Osteocyte (in vitro differentiated cells): ENCODE data around the gene NPR1. TPM values are rescaled to one million over a fixed set of nuclear protein-coding genes. Genes with fewer than 3 reads are reported as not detected.
A peak's percentile ranks its signal among the peaks of the same experiment; 100 is the strongest.

Experiments
- DNase-seq: peaks from one replicate; pipeline ENCODE4 v3.0.0; 2021; ENCODE audit warnings: mixed read lengths; ENCODE audit not compliant: unreplicated experiment; ENCODE audit errors: extremely low spot score
- H3K27ac Mint-ChIP-seq: one replicate; pipeline ENCODE4 v1.8.0; 2021; ENCODE audit warnings: mild to moderate bottlenecking, mixed read lengths; ENCODE audit not compliant: unreplicated experiment
- H3K27me3 Mint-ChIP-seq: one replicate; pipeline ENCODE4 v1.8.0; 2021; ENCODE audit warnings: mixed read lengths; ENCODE audit not compliant: unreplicated experiment
- H3K36me3 Mint-ChIP-seq: one replicate; pipeline ENCODE4 v1.8.0; 2021; ENCODE audit warnings: mixed read lengths; ENCODE audit not compliant: unreplicated experiment
- H3K4me1 Mint-ChIP-seq: one replicate; pipeline ENCODE4 v1.8.0; 2021; ENCODE audit warnings: mixed read lengths; ENCODE audit not compliant: unreplicated experiment
- H3K4me3 Mint-ChIP-seq: one replicate; pipeline ENCODE4 v1.8.0; 2021; ENCODE audit warnings: mild to moderate bottlenecking, moderate library complexity, mixed read lengths; ENCODE audit not compliant: unreplicated experiment
- H3K9me3 Mint-ChIP-seq: one replicate; pipeline ENCODE4 v1.8.0; 2021; ENCODE audit warnings: mixed read lengths; ENCODE audit not compliant: unreplicated experiment
- total RNA-seq: library from RNA; stranded (reverse); gene quantifications from 2 replicates; pipeline ENCODE4 v1.2.1, GENCODE V29; 2021
- TF ChIP-seq, protein P1 (sequence below): fragments of 200-600 bp; sonication (generic); IDR thresholded peaks from 2 replicates; pipeline ENCODE4 v1.5.0; 2021; ENCODE audit warnings: antibody characterized with exemption, mild to moderate bottlenecking, moderate library complexity

NPR1 gene
- total RNA-seq, 1 donor from 2014 or later, result 0.16 TPM

GRCh38 chr1:153649137-153649862 is 29.2 kb upstream of the NPR1 start:
- H3K36me3 Mint-ChIP-seq, result peaks cover 23% of the 10 kb centered on the region
- no peaks in the 10 kb centered on the region for H3K27me3 Mint-ChIP-seq
- peaks cover 6% of the 10 kb centered on the region for H3K4me1 Mint-ChIP-seq
- H3K9me3 Mint-ChIP-seq, result no peaks in the 10 kb centered on the region
- TF ChIP-seq, protein P1, sequence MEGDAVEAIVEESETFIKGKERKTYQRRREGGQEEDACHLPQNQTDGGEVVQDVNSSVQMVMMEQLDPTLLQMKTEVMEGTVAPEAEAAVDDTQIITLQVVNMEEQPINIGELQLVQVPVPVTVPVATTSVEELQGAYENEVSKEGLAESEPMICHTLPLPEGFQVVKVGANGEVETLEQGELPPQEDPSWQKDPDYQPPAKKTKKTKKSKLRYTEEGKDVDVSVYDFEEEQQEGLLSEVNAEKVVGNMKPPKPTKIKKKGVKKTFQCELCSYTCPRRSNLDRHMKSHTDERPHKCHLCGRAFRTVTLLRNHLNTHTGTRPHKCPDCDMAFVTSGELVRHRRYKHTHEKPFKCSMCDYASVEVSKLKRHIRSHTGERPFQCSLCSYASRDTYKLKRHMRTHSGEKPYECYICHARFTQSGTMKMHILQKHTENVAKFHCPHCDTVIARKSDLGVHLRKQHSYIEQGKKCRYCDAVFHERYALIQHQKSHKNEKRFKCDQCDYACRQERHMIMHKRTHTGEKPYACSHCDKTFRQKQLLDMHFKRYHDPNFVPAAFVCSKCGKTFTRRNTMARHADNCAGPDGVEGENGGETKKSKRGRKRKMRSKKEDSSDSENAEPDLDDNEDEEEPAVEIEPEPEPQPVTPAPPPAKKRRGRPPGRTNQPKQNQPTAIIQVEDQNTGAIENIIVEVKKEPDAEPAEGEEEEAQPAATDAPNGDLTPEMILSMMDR, result no peak
- no peak for DNase-seq
- no peak overlapping the region for H3K4me3 Mint-ChIP-seq
- H3K27ac Mint-ChIP-seq, result peak overlapping the region; percentile 52

- H3K36me3 Mint-ChIP-seq, result peaks cover 17% of the 10 kb centered on the region
- H3K9me3 Mint-ChIP-seq, result no peaks in the 10 kb centered on the region
- H3K27me3 Mint-ChIP-seq, result no peaks in the 10 kb centered on the region
- H3K4me1 Mint-ChIP-seq, result peaks cover 6% of the 10 kb centered on the region
- TF ChIP-seq, protein P1, result no peak
- H3K4me3 Mint-ChIP-seq, result no peak overlapping the region
- no peak for DNase-seq
- peak overlapping the region; percentile 52 for H3K27ac Mint-ChIP-seq
Measured at GRCh38 chr1:153649863-153650235, 28.6 kb upstream of the NPR1 start.

GRCh38 chr1:153651771-153652170 is 26.7 kb upstream of the NPR1 start:
- Mint-ChIP-seq H3K27me3 (no peaks in the 10 kb centered on the region), H3K27ac (no peak overlapping the region), H3K4me3 (no peak overlapping the region), H3K36me3 (no peaks in the 10 kb centered on the region), H3K4me1 (peaks cover 6% of the 10 kb centered on the region), H3K9me3 (no peaks in the 10 kb centered on the region)
- DNase-seq, result no peak
- TF ChIP-seq, protein P1, result no peak

DNA sequence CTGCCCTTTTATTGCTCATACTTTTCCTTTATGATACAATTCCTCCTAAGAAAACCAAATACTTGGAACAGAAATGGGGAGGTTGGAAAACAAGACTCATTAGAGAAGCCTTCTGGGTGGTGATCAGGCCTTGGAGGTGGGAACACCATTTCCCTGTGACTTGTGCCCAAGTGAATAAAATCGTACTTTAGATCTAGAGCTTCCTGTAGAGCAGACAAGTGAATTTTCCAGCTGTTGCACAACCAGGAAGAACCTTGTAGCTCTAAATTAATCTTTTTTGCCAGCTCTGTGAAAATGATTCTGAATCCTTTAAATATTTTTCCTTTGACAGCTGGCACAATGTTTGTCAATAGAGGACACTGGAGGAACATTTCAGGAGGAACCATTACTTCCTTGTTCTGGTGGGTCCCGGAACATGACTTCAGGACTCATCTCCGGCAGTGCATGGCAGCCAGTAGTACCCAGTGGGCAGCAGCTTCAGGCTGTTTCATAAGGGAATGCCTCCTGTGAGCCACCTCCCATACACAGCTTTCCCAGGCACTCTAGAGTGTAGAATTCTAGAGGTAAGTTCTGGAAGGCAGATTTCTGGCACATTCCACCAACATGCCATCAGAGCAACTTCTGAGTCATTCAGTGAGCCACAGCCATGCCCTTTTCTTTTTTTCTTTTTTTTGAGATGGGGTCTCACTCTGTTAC is 25.5 kb upstream of the NPR1 start:
- H3K36me3 Mint-ChIP-seq, result no peaks in the 10 kb centered on the region

DNA sequence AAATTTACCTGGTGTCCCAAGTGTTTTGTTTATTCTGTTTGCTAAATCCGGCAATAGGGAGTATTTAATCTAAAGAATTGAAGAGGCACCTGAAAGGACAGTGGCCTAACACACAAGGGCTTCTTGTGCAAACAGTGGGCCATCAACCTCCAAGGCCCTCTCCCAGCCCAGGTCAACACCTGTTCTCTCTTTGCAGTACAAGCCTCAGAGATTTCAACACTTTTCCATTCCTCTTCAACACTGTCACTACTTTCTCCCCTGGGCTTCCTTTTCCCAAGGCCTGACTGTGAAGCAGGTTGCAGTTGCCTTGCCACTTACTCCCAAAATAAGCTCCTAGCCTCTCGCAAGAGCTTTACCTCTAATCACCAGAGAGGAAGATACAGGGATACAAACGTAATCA is 23.2 kb upstream of the NPR1 start:
- no peaks in the 10 kb centered on the region for H3K9me3 Mint-ChIP-seq

More for the DNA sequence above, 25.5 kb upstream of the NPR1 start:
- no peak overlapping the region for H3K27ac Mint-ChIP-seq
- DNase-seq, result no peak
- H3K9me3 Mint-ChIP-seq, result no peaks in the 10 kb centered on the region
- H3K27me3 Mint-ChIP-seq, result no peaks in the 10 kb centered on the region
- TF ChIP-seq, protein P1, result no peak
- peaks cover 4% of the 10 kb centered on the region for H3K4me1 Mint-ChIP-seq
- H3K4me3 Mint-ChIP-seq, result no peak overlapping the region

More for the DNA sequence above, 23.2 kb upstream of the NPR1 start:
- DNase-seq, result no peak
- no peaks in the 10 kb centered on the region for H3K27me3 Mint-ChIP-seq
- H3K36me3 Mint-ChIP-seq, result no peaks in the 10 kb centered on the region
- H3K4me3 Mint-ChIP-seq, result no peak overlapping the region
- no peak overlapping the region for H3K27ac Mint-ChIP-seq
- H3K4me1 Mint-ChIP-seq, result peaks cover 14% of the 10 kb centered on the region
- TF ChIP-seq, protein P1, result no peak
